Keratinocyte (primary cell): Measurements from ENCODE around the gene PRKCE.

Experiments
- CTCF ChIP-seq, 3 experiments: IDR thresholded peaks in 1 of 3; conservative IDR thresholded peaks in 1 of 3; optimal IDR thresholded peaks in 1 of 3; 2 replicates in 2 of 3; 3 replicates in 1 of 3; pipeline versions ENCODE3 to v1.5.1; 2011; ENCODE audit warnings: low read length in 3 of 3, mild to moderate bottlenecking in 3 of 3, moderate library complexity in 2 of 3, control low read depth in 1 of 3, inconsistent platforms in 1 of 3; ENCODE audit not compliant: insufficient read depth in 2 of 3; ENCODE audit errors: extremely low read depth in 1 of 3
- EZH2 ChIP-seq: IDR thresholded peaks from one replicate; pipeline ENCODE4 v1.6.1; 2012; ENCODE audit warnings: inconsistent platforms, mild to moderate bottlenecking, low read length, moderate library complexity

DNA sequence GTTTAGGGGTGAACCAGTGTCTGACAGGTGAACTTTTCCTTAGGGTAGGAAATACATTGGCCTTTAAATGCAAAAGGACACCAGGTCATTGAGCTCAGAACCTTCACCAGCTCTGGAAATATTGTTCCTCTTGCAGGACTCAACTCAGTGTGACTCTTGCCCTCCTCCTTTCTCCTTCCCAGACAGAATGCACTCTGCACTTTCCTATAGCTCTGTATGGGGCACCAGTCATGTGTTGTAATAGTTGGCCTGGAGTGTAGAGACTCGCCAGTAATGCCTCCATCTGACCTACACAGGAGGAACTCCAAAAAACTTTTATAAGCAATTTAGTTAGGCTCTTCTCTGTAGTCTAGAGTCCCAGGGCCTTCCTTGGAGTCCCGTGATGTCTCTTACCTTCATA, 397.2 kb downstream of the PRKCE start:
- TF ChIP-seq CTCF (optimal IDR thresholded peaks at IDR 0.05 in 1 of 3, IDR thresholded peaks at IDR 0.05 in 1 of 3, conservative IDR thresholded peaks at IDR 0.05 in 1 of 3; ENCODE audit: extremely low read depth in 1 of 3, insufficient read depth in 2 of 3, low read length in 3 of 3) (no peak), EZH2 (no peak)
